Lower lobe of right lung (tissue), 2 donors: Measurements from ENCODE around the gene ATXN7. TPM values are rescaled to one million over a fixed set of nuclear protein-coding genes. Genes with fewer than 3 reads are reported as not detected.
A peak's percentile ranks its signal among the peaks of the same experiment; 100 is the strongest.

Source experiments
- ATAC-seq, 2 donors: fragments of 200-7000 bp; cut with Tn5 transposase; one replicate each; pipeline ENCODE4 v1.9.1; 2020 to 2022; ENCODE audit warnings: mild to moderate bottlenecking in 2 of 2, moderate library complexity in 2 of 2
- DNase-seq: peaks from one replicate; pipeline ENCODE4 v3.0.0-alpha.2; 2020
- H3K27ac ChIP-seq: fragments of 200-600 bp; one replicate; pipeline ENCODE4 v1.8.0; 2022
- H3K27me3 ChIP-seq: fragments of 200-600 bp; one replicate; pipeline ENCODE4 v1.8.0; 2022; ENCODE audit warnings: low read depth
- H3K36me3 ChIP-seq: fragments of 200-600 bp; one replicate; pipeline ENCODE4 v1.8.0; 2022; ENCODE audit warnings: mild to moderate bottlenecking
- H3K4me1 ChIP-seq: fragments of 200-600 bp; one replicate; pipeline ENCODE4 v1.8.0; 2022
- H3K4me3 ChIP-seq: fragments of 200-600 bp; one replicate; pipeline ENCODE4 v1.8.0; 2022; ENCODE audit warnings: mild to moderate bottlenecking
- H3K9me3 ChIP-seq: fragments of 200-600 bp; one replicate; pipeline ENCODE4 v1.8.0; 2022
- intact Hi-C: fragments of 100-400 bp; cut with DNase I; formaldehyde crosslinking; loops from one replicate; pipeline ENCODE4 v1.11.0; 2022
- total RNA-seq: library from RNA; stranded (reverse); fragmentation: NEBNext Ultra II Directional; extraction: Animal tissue kit (Norgen Biotek cat#: 25700); gene quantifications from one replicate; pipeline ENCODE4 v1.2.1, GENCODE V29; 2021
- TF ChIP-seq, protein P1 (sequence below): fragments of 200-600 bp; IDR thresholded peaks from one replicate; pipeline ENCODE4 v1.8.0; 2022; ENCODE audit warnings: antibody characterized with exemption, mild to moderate bottlenecking
- donor health status: DM: no; HTN: yes; CAD: no; lungs with severe emphysema.

ATXN7 gene
- total RNA-seq, 1 donor from 2014 or later, result 37.3 TPM

DNA sequence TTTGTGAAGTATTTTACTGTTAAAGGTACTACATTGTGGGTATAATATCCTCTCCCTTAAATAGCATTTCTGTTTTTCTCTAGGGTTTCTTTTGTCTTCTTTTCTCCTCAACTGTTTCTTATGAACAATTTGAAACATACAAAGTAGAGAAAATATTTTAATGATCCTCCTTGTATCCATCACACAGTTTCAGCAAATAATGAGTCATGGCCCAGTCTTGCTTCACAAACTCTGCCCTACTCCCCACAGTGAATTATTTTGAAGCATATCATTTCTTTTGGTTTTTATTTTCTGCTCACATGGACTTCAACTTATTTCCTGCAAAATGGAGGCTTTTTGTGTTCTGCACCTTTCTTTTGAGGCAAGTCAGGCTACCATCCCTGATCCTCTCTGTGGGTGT is 54.7 kb downstream of the ATXN7 start:
- H3K4me1 ChIP-seq, result peaks cover 19% of the 10 kb centered on the region
- intact Hi-C loops, result no loop called here
- H3K27me3 ChIP-seq, result no peaks in the 10 kb centered on the region
- no peak overlapping the region for H3K4me3 ChIP-seq
- H3K36me3 ChIP-seq, result peaks cover 37% of the 10 kb centered on the region
- TF ChIP-seq, protein P1, sequence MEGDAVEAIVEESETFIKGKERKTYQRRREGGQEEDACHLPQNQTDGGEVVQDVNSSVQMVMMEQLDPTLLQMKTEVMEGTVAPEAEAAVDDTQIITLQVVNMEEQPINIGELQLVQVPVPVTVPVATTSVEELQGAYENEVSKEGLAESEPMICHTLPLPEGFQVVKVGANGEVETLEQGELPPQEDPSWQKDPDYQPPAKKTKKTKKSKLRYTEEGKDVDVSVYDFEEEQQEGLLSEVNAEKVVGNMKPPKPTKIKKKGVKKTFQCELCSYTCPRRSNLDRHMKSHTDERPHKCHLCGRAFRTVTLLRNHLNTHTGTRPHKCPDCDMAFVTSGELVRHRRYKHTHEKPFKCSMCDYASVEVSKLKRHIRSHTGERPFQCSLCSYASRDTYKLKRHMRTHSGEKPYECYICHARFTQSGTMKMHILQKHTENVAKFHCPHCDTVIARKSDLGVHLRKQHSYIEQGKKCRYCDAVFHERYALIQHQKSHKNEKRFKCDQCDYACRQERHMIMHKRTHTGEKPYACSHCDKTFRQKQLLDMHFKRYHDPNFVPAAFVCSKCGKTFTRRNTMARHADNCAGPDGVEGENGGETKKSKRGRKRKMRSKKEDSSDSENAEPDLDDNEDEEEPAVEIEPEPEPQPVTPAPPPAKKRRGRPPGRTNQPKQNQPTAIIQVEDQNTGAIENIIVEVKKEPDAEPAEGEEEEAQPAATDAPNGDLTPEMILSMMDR, result no peak
- H3K27ac ChIP-seq, result no peak overlapping the region
- no peaks in the 10 kb centered on the region for H3K9me3 ChIP-seq
- DNase-seq (no peak), ATAC-seq (no peak)

DNA sequence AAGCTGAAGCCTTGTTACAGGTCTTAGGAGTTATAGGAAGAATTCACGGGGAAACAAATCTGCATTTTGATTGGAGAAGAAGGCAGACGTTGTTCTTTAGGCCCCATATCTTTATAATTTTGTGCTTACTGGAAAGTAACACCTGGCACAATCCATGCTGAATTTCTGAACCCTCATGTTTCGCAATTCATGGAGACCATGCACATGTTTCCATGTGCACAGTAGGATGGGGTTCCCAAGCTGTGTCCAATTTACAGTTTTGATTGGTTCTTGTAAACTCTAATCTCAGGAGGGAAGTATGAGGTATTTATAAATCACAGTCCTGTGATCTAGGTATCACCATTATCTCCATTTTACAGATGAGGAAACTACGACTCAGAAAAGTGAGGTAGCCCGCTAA is 56.3 kb downstream of the ATXN7 start:
- no peaks in the 10 kb centered on the region for H3K9me3 ChIP-seq
- H3K4me3 ChIP-seq, result no peak overlapping the region
- H3K4me1 ChIP-seq, result peaks cover 9% of the 10 kb centered on the region
- ATAC-seq, result no peak
- no peaks in the 10 kb centered on the region for H3K27me3 ChIP-seq
- H3K27ac ChIP-seq, result no peak overlapping the region
- no peak for DNase-seq
- TF ChIP-seq, protein P1, result no peak
- H3K36me3 ChIP-seq, result peaks cover 37% of the 10 kb centered on the region
- intact Hi-C loops, result no loop called here

DNA sequence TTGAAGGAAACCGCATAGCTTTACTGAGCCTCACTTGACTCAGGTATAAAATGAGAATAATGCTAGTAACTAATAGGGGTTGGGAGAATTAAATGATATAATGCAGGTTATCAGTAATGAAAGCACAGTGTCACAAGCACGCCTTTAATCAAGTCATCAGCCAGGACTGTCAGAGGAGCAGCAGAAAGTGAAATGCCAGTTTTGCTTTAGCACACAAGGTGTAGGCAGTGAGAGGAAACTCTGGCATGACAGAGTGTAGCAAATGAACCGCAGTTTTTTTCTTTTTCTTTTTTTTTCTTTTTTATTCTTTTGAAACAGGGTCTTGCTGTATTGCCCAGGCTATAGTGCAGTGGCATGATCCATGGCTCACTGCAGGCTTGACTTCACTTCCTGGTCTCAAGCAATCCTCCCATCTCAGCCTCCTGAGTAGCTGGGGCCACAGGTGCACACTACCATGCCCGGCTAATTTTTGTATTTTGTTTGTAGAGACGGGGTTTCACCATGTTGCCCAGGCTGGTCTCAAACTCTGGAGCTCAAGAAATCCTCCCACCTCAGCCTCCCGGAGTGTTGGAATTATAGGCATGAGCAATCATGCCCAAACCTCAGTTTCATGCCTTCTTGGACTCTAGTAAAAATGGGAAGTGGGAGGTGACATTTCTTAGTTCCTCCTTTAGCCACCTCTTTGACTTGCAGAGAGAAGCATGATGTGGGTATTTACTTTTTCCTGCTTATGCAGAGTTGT is 58.2 kb downstream of the ATXN7 start:
- H3K27me3 ChIP-seq, result no peaks in the 10 kb centered on the region
- peaks cover 10% of the 10 kb centered on the region for H3K4me1 ChIP-seq
- TF ChIP-seq, protein P1, result no peak
- intact Hi-C loops, result no loop called here
- ATAC-seq (peak; percentile 67 to 76), DNase-seq (no peak)
- H3K9me3 ChIP-seq, result no peaks in the 10 kb centered on the region
- no peak overlapping the region for H3K4me3 ChIP-seq
- no peak overlapping the region for H3K27ac ChIP-seq
- H3K36me3 ChIP-seq, result peaks cover 32% of the 10 kb centered on the region

DNA sequence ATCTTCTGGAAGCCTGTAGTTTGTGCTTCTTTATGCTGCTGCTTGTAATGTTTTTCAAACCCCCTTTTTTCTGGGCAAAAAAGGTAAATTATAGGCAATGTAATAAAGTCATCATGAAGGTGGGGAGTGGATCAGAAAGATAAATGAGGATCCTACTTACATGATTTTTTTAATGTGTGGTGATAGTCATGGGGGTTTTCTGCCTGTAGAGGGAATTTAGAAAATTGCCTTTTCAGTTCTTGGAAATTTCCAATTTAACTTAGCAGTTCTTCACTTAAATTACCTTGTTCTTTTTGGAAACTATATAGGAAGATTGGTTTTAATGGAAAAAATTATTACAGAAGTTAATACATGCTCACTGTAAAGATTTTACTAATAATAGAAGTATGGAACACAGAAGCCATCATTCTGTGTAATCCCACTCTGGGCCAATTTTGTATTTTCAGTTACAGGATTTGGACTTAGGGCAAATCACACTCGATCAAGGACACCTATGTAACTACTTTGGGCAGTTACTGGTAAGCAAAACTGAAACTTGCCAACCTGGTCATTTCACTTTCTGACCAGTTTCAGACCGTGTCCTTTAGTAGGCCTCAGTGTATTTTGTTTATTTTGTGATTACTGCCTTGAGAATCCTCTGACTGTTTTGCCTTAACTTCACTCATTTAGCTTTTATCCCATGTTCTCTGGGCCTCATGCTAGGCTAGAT is 59.0 kb downstream of the ATXN7 start:
- no peak overlapping the region for H3K4me3 ChIP-seq
- DNase-seq (no peak), ATAC-seq (no peak)
- TF ChIP-seq, protein P1, result no peak
- H3K27ac ChIP-seq, result no peak overlapping the region
- H3K27me3 ChIP-seq, result no peaks in the 10 kb centered on the region
- H3K4me1 ChIP-seq, result peaks cover 15% of the 10 kb centered on the region
- peaks cover 26% of the 10 kb centered on the region for H3K36me3 ChIP-seq
- intact Hi-C loops, result no loop called here
- no peaks in the 10 kb centered on the region for H3K9me3 ChIP-seq

DNA sequence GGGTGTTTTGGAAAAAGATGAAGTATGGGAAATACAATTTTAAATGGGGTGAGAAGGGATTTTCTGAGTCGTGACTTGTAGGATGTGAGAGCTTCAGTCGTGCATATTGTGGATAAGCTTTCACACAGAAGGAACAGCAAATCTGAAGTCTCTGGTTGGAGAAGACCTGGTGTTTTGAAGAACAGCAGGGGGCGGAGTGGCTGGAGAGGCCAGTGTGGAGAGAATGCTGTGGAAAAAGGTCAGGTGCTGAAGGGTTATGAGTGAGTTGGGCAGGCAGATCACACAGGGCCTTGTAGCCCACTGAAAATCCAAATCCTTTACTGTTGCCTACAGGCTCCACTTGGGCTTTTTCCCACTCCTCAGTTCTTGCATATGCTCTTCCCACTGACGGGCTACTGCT is 62.6 kb downstream of the ATXN7 start:
- DNase-seq (no peak), ATAC-seq (no peak)
- H3K4me1 ChIP-seq, result peaks cover 16% of the 10 kb centered on the region

More for the DNA sequence above, 62.6 kb downstream of the ATXN7 start:
- Histone ChIP-seq H3K27me3 (no peaks in the 10 kb centered on the region), H3K27ac (no peak overlapping the region), H3K4me3 (no peak overlapping the region), H3K9me3 (no peaks in the 10 kb centered on the region), H3K36me3 (peaks cover 20% of the 10 kb centered on the region)
- intact Hi-C loops, result no loop called here
- TF ChIP-seq, protein P1, result no peak
